GM23248 (cell line): ENCODE data around the gene RTTN. TPM values are rescaled to one million over a fixed set of nuclear protein-coding genes. Genes with fewer than 3 reads are reported as not detected.

Experiments used
- DNase-seq: peaks from one replicate; pipeline ENCODE4 v3.0.0-alpha.2; 2015
- H2AFZ ChIP-seq: fragments of 200-600 bp; sonication (generic); 2 replicates; pipeline ENCODE4 v1.6.1; 2016; ENCODE audit warnings: antibody characterized with exemption
- H3F3A ChIP-seq: fragments of 200-600 bp; sonication (generic); 2 replicates; pipeline ENCODE4 v1.6.1; 2016; ENCODE audit warnings: mild to moderate bottlenecking, antibody characterized with exemption, mixed run types; ENCODE audit not compliant: insufficient read depth
- H3K27ac ChIP-seq: fragments of 200-600 bp; sonication (generic); 2 replicates; pipeline ENCODE4 v1.5.1; 2016; ENCODE audit warnings: mild to moderate bottlenecking
- H3K27me3 ChIP-seq: fragments of 200-600 bp; sonication (generic); replicated peaks from 2 replicates; pipeline ENCODE4 v1.6.1; 2016; ENCODE audit warnings: mild to moderate bottlenecking; ENCODE audit not compliant: insufficient read depth
- H3K36me3 ChIP-seq: fragments of 200-600 bp; sonication (generic); 2 replicates; pipeline ENCODE4 v1.6.1; 2016; ENCODE audit warnings: low read depth, mild to moderate bottlenecking
- H3K4me1 ChIP-seq: fragments of 200-600 bp; sonication (generic); 2 replicates; pipeline ENCODE4 v1.6.1; 2016; ENCODE audit warnings: mild to moderate bottlenecking; ENCODE audit not compliant: insufficient read depth
- H3K4me2 ChIP-seq: fragments of 200-600 bp; sonication (generic); one replicate; pipeline ENCODE4 v1.6.1; 2016; ENCODE audit warnings: mild to moderate bottlenecking; ENCODE audit not compliant: unreplicated experiment
- H3K4me3 ChIP-seq: fragments of 200-600 bp; sonication (generic); 2 replicates; pipeline ENCODE4 v1.5.1; 2016; ENCODE audit warnings: mild to moderate bottlenecking
- H3K79me2 ChIP-seq: fragments of 200-600 bp; sonication (generic); 2 replicates; pipeline ENCODE4 v1.6.1; 2016; ENCODE audit warnings: mild to moderate bottlenecking; ENCODE audit not compliant: insufficient read depth
- H3K9ac ChIP-seq: fragments of 200-600 bp; sonication (generic); 2 replicates; pipeline ENCODE4 v1.6.1; 2016; ENCODE audit warnings: mild to moderate bottlenecking
- H3K9me2 ChIP-seq: fragments of 200-600 bp; sonication (generic); 2 replicates; pipeline ENCODE4 v1.6.1; 2016; ENCODE audit warnings: mixed run types, mild to moderate bottlenecking, moderate library complexity; ENCODE audit not compliant: insufficient read depth
- H3K9me3 ChIP-seq: fragments of 200-600 bp; sonication (generic); one replicate; pipeline ENCODE4 v1.6.1; 2017; ENCODE audit warnings: low read depth
- H4K20me1 ChIP-seq: fragments of 200-600 bp; sonication (generic); 2 replicates; pipeline ENCODE4 v1.6.0; 2016; ENCODE audit not compliant: insufficient read depth
- EZH2 ChIP-seq: fragments of 200-600 bp; sonication (generic); IDR thresholded peaks from 2 replicates; pipeline ENCODE4 v1.6.1; 2018; ENCODE audit warnings: antibody characterized with exemption, mild to moderate bottlenecking; ENCODE audit not compliant: insufficient read depth, poor library complexity, severe bottlenecking
- EZH2phosphoT487 ChIP-seq: fragments of 200-600 bp; sonication (generic); IDR thresholded peaks from 2 replicates; pipeline ENCODE4 v1.6.1; 2018; ENCODE audit warnings: antibody characterized with exemption, moderate library complexity, mild to moderate bottlenecking, low read depth; ENCODE audit not compliant: insufficient read depth
- WGBS, 2 experiments: methylation state at CpG; one replicate each; pipeline ENCODE4 v1.1.6; 2015 to 2017; ENCODE audit warnings: low lambda C conversion rate in 2 of 2, low coverage in 1 of 2; ENCODE audit errors: missing lambda C conversion rate in 2 of 2; 5-methylcytosine and 5-hydroxymethylcytosine counted together
- in situ Hi-C: fragments of 300-500 bp; cut with MboI; formaldehyde crosslinking; loops from 2 replicates; pipeline ENCODE4 v1.15.0; 2020
- polyA plus RNA-seq: library from polyadenylated mRNA; unstranded; fragments of >200 nt; fragmentation: Nextera tagmentation; extraction: Ambion mirVana; gene quantifications from 2 replicates; pipeline ENCODE4 v1.2.1, GENCODE V29; 2016
- total RNA-seq: library from RNA; depleted of rRNA; stranded (reverse); fragments of >200 nt; shearing (Covaris generic); gene quantifications from 2 replicates; pipeline ENCODE4 v1.2.3, GENCODE V29; 2014

The RTTN gene
- total and polyA plus RNA-seq, 2 experiments from 2014 or later: 12.4 to 19.3 TPM

- Histone ChIP-seq H2AFZ (no peak overlapping the region), H3K4me1 (no peaks in the 10 kb centered on the region), H3K4me2 (no peak overlapping the region), H3K9ac (no peak overlapping the region), H3K36me3 (no peaks in the 10 kb centered on the region), H3F3A (no peaks in the 10 kb centered on the region), H4K20me1 (no peaks in the 10 kb centered on the region), H3K9me3 (no peaks in the 10 kb centered on the region), H3K79me2 (no peaks in the 10 kb centered on the region), H3K27me3 (no peaks in the 10 kb centered on the region), H3K4me3 (no peak overlapping the region), H3K9me2 (no peaks in the 10 kb centered on the region), H3K27ac (no peak overlapping the region)
- TF ChIP-seq EZH2 (no peak), EZH2phosphoT487 (no peak)
- peak; percentile 63 for DNase-seq
- in situ Hi-C loops: no loop called here
Measured at GRCh38 chr18:70172225-70172624, 33.3 kb downstream of the RTTN start.

- H3K27ac ChIP-seq: no peak overlapping the region
- H3K4me3 ChIP-seq: no peak overlapping the region
- no peak for DNase-seq
- peaks cover 5% of the 10 kb centered on the region; the same call in 1 of the 2 replicates for H3K36me3 ChIP-seq
- H3K27me3 ChIP-seq: no peaks in the 10 kb centered on the region
- H4K20me1 ChIP-seq: no peaks in the 10 kb centered on the region
- no peaks in the 10 kb centered on the region for H3F3A ChIP-seq
- TF ChIP-seq EZH2 (no peak), EZH2phosphoT487 (no peak)
- in situ Hi-C loops: no loop called here
- 0 out of 2 replicates have a peak, but pooled peaks cover 8% of the 10 kb centered on the region for H3K4me1 ChIP-seq
- WGBS, 2 experiments: 97 to 99% methylated on average over 4 of the region's 4 CpGs
- H3K79me2 ChIP-seq: no peaks in the 10 kb centered on the region
- H2AFZ ChIP-seq: no peak overlapping the region
- H3K9me3 ChIP-seq: no peaks in the 10 kb centered on the region
- no peak overlapping the region for H3K9ac ChIP-seq
- no peak overlapping the region for H3K4me2 ChIP-seq
- H3K9me2 ChIP-seq: no peaks in the 10 kb centered on the region
Measured at GRCh38 chr18:70169747-70170146, 35.7 kb downstream of the RTTN start.

GRCh38 chr18:70166668-70167067 is 38.8 kb downstream of the RTTN start:
- no peaks in the 10 kb centered on the region for H4K20me1 ChIP-seq
- peak overlapping the region; percentile 42 for H2AFZ ChIP-seq
- 0 out of 2 replicates have a peak overlapping the region, but pooled peaks have one; percentile 2 for H3K9ac ChIP-seq
- in situ Hi-C loops: no loop called here
- 78 to 81% methylated on average over 3 of the region's 3 CpGs for WGBS, 2 experiments
- no peaks in the 10 kb centered on the region for H3K9me3 ChIP-seq
- H3K79me2 ChIP-seq: no peaks in the 10 kb centered on the region
- no peaks in the 10 kb centered on the region for H3F3A ChIP-seq
- H3K9me2 ChIP-seq: no peaks in the 10 kb centered on the region
- H3K4me3 ChIP-seq: peak overlapping the region; percentile 6; the same call in 1 of the 2 replicates
- H3K27me3 ChIP-seq: no peaks in the 10 kb centered on the region
- DNase-seq: no peak
- H3K36me3 ChIP-seq: peaks cover 5% of the 10 kb centered on the region; the same call in 1 of the 2 replicates
- H3K27ac ChIP-seq: no peak overlapping the region
- H3K4me2 ChIP-seq: peak overlapping the region; percentile 18
- H3K4me1 ChIP-seq: 0 out of 2 replicates have a peak, but pooled peaks cover 8% of the 10 kb centered on the region
- TF ChIP-seq EZH2phosphoT487: no peak
- TF ChIP-seq EZH2: no peak

GRCh38 chr18:70165936-70166335 is 39.6 kb downstream of the RTTN start:
- no peaks in the 10 kb centered on the region for H3K9me2 ChIP-seq
- no peak for DNase-seq
- H3K4me3 ChIP-seq: no peak overlapping the region
- H2AFZ ChIP-seq: peak overlapping the region; percentile 42
- H3K4me1 ChIP-seq: 0 out of 2 replicates have a peak, but pooled peaks cover 8% of the 10 kb centered on the region
- no peak overlapping the region for H3K27ac ChIP-seq
- H3K27me3 ChIP-seq: no peaks in the 10 kb centered on the region
- WGBS, 2 experiments: 94 to 97% methylated on average over 3 of the region's 3 CpGs
- TF ChIP-seq EZH2phosphoT487: no peak
- TF ChIP-seq EZH2: no peak
- no peaks in the 10 kb centered on the region for H4K20me1 ChIP-seq
- peaks cover 5% of the 10 kb centered on the region; the same call in 1 of the 2 replicates for H3K36me3 ChIP-seq
- 0 out of 2 replicates have a peak overlapping the region, but pooled peaks have one; percentile 2 for H3K9ac ChIP-seq
- H3K4me2 ChIP-seq: peak overlapping the region; percentile 18
- in situ Hi-C loops: no loop called here
- no peaks in the 10 kb centered on the region for H3K79me2 ChIP-seq
- 0 out of 2 replicates have a peak, but pooled peaks cover under 1% of the 10 kb centered on the region for H3F3A ChIP-seq
- H3K9me3 ChIP-seq: no peaks in the 10 kb centered on the region
